Measurements from ENCODE around the gene LIMA1.

DNA sequence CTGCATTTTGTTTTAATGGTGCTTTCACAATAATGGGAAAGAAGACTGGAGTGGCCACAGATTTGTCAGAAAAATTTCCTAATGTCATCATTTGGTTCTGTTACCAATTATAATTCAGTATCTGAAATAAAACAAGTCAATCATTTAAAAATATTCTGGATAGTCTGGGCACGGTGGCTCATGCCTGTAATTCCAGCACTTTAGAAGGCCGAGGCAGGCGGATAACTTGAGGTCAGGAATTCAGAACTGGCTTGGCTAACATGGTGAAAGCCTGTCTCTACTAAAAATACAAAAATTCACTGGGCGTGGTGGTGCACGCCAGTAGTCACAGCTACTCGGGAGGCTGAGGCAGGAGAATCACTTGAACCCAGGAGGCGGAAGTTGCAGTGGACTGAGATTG, 4.0 kb upstream of the LIMA1 start:
- TF ChIP-seq, protein P1, sequence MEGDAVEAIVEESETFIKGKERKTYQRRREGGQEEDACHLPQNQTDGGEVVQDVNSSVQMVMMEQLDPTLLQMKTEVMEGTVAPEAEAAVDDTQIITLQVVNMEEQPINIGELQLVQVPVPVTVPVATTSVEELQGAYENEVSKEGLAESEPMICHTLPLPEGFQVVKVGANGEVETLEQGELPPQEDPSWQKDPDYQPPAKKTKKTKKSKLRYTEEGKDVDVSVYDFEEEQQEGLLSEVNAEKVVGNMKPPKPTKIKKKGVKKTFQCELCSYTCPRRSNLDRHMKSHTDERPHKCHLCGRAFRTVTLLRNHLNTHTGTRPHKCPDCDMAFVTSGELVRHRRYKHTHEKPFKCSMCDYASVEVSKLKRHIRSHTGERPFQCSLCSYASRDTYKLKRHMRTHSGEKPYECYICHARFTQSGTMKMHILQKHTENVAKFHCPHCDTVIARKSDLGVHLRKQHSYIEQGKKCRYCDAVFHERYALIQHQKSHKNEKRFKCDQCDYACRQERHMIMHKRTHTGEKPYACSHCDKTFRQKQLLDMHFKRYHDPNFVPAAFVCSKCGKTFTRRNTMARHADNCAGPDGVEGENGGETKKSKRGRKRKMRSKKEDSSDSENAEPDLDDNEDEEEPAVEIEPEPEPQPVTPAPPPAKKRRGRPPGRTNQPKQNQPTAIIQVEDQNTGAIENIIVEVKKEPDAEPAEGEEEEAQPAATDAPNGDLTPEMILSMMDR (IDR thresholded peaks at IDR 0.05; ENCODE audit: borderline replicate concordance, extremely low read depth, low read length, poor library complexity, severe bottlenecking): no peak
- TF ChIP-seq EZH2 (IDR thresholded peaks at IDR 0.05; ENCODE audit: borderline replicate concordance, low read depth, low read length, severe bottlenecking): no peak

Data from DND-41 (cell line).